Esophagus muscularis mucosa (tissue), 4 donors: ENCODE results near the gene GANC. TPM values are rescaled to one million over a fixed set of nuclear protein-coding genes. Genes with fewer than 3 reads are reported as not detected.

Source experiments
- DNase-seq: peaks from one replicate; pipeline ENCODE4 v3.0.0-alpha.2; 2017; ENCODE audit errors: extremely low spot score
- H3K27ac ChIP-seq, 4 donors: fragments of 200-600 bp; sonication (generic); replicated peaks in 1 of 4; 1 replicate in 3 of 4; 2 replicates in 1 of 4; pipeline ENCODE4 v1.5.1; 2016 to 2019; ENCODE audit warnings: mild to moderate bottlenecking in 1 of 4
- H3K27me3 ChIP-seq, 4 donors: fragments of 200-600 bp; sonication (generic); one replicate each; pipeline versions ENCODE4 v1.5.1 to v1.6.0; 2016 to 2019
- H3K36me3 ChIP-seq, 4 donors: fragments of 200-600 bp; sonication (generic); one replicate each; pipeline ENCODE4 v1.5.1; 2016 to 2019
- H3K4me1 ChIP-seq, 4 donors: fragments of 200-600 bp; sonication (generic); one replicate each; pipeline ENCODE4 v1.5.1; 2016 to 2019
- H3K4me3 ChIP-seq, 4 donors: fragments of 200-600 bp; sonication (generic); 1 replicate in 2 of 4; 2 replicates in 2 of 4; pipeline ENCODE4 v1.5.1; 2016 to 2019; ENCODE audit warnings: mild to moderate bottlenecking in 4 of 4, moderate library complexity in 1 of 4
- H3K9me3 ChIP-seq, 4 donors: fragments of 200-600 bp; sonication (generic); 1 replicate in 3 of 4; 2 replicates in 1 of 4; pipeline ENCODE4 v1.5.1; 2016 to 2019
- EP300 ChIP-seq: sonication (generic); formaldehyde crosslinking; IDR thresholded peaks from one replicate; pipeline ENCODE4 v1.6.1; 2017; ENCODE audit warnings: antibody characterized with exemption
- POLR2A ChIP-seq: fragments of 450-650 bp; IDR thresholded peaks from one replicate; pipeline ENCODE4 v1.6.1; 2017; ENCODE audit warnings: antibody characterized with exemption, moderate library complexity, mild to moderate bottlenecking, low read depth
- POLR2AphosphoS5 ChIP-seq, 2 donors: sonication (generic); formaldehyde crosslinking; IDR thresholded peaks; one replicate each; pipeline ENCODE4 v1.6.1; 2017; ENCODE audit warnings: antibody characterized with exemption in 2 of 2
- WGBS: methylation state at CpG from one replicate; pipeline ENCODE4 v1.1.5; 2018; 5-methylcytosine and 5-hydroxymethylcytosine counted together
- intact Hi-C: fragments of 100-400 bp; cut with DNase I; formaldehyde crosslinking; loops from one replicate; pipeline ENCODE4 v1.15.1; 2023
- total RNA-seq, 4 donors: library from RNA; depleted of rRNA; stranded (reverse); fragments of >200 nt; gene quantifications; one replicate each; pipeline versions ENCODE4 v1.1.0 to v1.2.1, GENCODE V29; 2016
- TF ChIP-seq, protein P1 (sequence below), 3 experiments: fragments of 200-600 bp in 2 of 3; fragments of 450-650 bp in 1 of 3; sonication (generic) in 2 of 3; IDR thresholded peaks; one replicate each; pipeline ENCODE4 v1.5.1; 2017 to 2019; ENCODE audit warnings: antibody characterized with exemption in 3 of 3, mild to moderate bottlenecking in 2 of 3, moderate library complexity in 1 of 3

GANC gene
- total RNA-seq, 4 donors from 2014 or later = 12.2 to 22.7 (median 17.7) TPM

GRCh38 chr15:42273900-42274701, 1.1 kb downstream of the GANC start:
- Histone ChIP-seq H3K4me3 (peak overlapping the region; percentile 69 to 83 (median 72)), H3K27ac (peak overlapping the region; percentile 95 to 98 (median 96)), H3K27me3 (no peaks in the 10 kb centered on the region), H3K36me3 (peaks cover 0 to 15% (median 9%) of the 10 kb centered on the region in 4 donors), H3K4me1 (peaks cover 37 to 58% (median 51%) of the 10 kb centered on the region in 4 donors), H3K9me3 (no peaks in the 10 kb centered on the region)
- 11% methylated on average over 20 of the region's 27 CpGs for WGBS
- TF ChIP-seq EP300 = no peak
- TF ChIP-seq POLR2A = no peak
- no peak for TF ChIP-seq POLR2AphosphoS5 (IDR thresholded peaks at IDR 0.05)
- TF ChIP-seq, protein P1, sequence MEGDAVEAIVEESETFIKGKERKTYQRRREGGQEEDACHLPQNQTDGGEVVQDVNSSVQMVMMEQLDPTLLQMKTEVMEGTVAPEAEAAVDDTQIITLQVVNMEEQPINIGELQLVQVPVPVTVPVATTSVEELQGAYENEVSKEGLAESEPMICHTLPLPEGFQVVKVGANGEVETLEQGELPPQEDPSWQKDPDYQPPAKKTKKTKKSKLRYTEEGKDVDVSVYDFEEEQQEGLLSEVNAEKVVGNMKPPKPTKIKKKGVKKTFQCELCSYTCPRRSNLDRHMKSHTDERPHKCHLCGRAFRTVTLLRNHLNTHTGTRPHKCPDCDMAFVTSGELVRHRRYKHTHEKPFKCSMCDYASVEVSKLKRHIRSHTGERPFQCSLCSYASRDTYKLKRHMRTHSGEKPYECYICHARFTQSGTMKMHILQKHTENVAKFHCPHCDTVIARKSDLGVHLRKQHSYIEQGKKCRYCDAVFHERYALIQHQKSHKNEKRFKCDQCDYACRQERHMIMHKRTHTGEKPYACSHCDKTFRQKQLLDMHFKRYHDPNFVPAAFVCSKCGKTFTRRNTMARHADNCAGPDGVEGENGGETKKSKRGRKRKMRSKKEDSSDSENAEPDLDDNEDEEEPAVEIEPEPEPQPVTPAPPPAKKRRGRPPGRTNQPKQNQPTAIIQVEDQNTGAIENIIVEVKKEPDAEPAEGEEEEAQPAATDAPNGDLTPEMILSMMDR (IDR thresholded peaks at IDR 0.05) = no peak
- DNase-seq = peak; percentile 94
- intact Hi-C loops = loop anchor here (10.0 kb wide), 1 partner anchor 201 kb away; no protein-coding TSS in a partner anchor

DNA sequence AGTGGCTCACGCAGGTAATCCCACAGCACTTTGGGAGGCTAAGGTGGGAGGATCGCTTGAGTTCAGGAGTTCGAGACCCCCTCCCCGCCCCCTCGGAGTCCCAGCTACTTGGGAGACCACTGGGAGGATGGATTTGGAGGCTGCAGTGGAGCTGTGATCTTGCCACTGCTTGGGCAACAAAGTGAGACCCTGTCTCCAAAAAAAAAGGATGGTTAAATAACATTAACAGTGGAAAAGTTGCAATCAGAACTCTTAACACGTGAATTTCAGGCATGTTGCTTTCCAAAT, 1.6 kb downstream of the GANC start:
- no peaks in the 10 kb centered on the region for H3K27me3 ChIP-seq
- no peaks in the 10 kb centered on the region for H3K9me3 ChIP-seq
- peak overlapping the region; percentile 95 to 98 (median 96) for H3K27ac ChIP-seq
- H3K36me3 ChIP-seq = peaks cover 0 to 20% (median 14%) of the 10 kb centered on the region in 4 donors
- WGBS = 56% methylated on average over 6 of the region's 6 CpGs
- peaks cover 35 to 54% (median 48%) of the 10 kb centered on the region in 4 donors for H3K4me1 ChIP-seq
- no peak for DNase-seq
- TF ChIP-seq POLR2A (no peak), EP300 (no peak), POLR2AphosphoS5 (IDR thresholded peaks at IDR 0.05) (no peak)
- TF ChIP-seq, protein P1 (IDR thresholded peaks at IDR 0.05) = no peak
- intact Hi-C loops = loop anchor here (10.0 kb wide), 1 partner anchor 200 kb away; no protein-coding TSS in a partner anchor
- peak overlapping the region; percentile 69 to 83 (median 72) for H3K4me3 ChIP-seq

DNA sequence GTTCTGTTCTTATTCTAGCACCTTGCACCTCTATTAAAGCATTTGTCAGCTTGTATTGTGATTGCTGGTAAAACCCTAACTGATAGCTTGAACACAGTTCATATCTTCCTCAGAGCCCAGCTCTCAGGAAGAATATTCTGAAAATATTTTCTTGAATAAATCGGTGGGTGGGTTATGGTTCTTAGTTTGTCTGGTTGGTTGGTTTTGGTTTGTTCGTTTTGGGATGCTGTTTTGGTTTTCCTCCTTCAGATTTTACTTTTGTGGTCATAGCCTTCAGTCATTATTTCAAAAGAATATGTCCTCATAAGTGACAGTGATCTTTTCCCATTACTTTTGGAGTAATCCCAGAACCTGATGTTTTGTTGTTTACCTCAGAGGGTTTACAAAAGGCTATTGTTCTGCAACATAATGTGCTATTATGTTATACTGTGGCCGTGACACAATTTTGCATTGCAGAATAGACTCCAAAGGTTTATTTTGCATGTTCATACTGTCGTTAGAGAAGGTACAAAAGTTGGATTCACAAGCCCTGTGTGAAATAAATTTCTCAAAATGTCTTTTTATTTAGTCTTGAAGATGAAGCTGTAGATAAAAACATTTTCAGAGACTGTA, 2.9 kb downstream of the GANC start:
- 48% methylated on average over 4 of the region's 4 CpGs for WGBS
- TF ChIP-seq POLR2AphosphoS5 (IDR thresholded peaks at IDR 0.05) (no peak), EP300 (no peak), POLR2A (no peak)
- TF ChIP-seq, protein P1 (IDR thresholded peaks at IDR 0.05) = no peak
- H3K27me3 ChIP-seq = no peaks in the 10 kb centered on the region
- peak overlapping the region; percentile 95 to 98 (median 96) for H3K27ac ChIP-seq
- no peaks in the 10 kb centered on the region for H3K9me3 ChIP-seq
- H3K4me1 ChIP-seq = peaks cover 33 to 43% (median 39%) of the 10 kb centered on the region in 4 donors
- H3K4me3 ChIP-seq = peak overlapping the region in 2 of 4 donors; percentile 69 to 72
- H3K36me3 ChIP-seq = peaks cover 4 to 32% (median 26%) of the 10 kb centered on the region in 4 donors
- no peak for DNase-seq
- intact Hi-C loops = loop anchor here (10.0 kb wide), 1 partner anchor 199 kb away; no protein-coding TSS in a partner anchor

DNA sequence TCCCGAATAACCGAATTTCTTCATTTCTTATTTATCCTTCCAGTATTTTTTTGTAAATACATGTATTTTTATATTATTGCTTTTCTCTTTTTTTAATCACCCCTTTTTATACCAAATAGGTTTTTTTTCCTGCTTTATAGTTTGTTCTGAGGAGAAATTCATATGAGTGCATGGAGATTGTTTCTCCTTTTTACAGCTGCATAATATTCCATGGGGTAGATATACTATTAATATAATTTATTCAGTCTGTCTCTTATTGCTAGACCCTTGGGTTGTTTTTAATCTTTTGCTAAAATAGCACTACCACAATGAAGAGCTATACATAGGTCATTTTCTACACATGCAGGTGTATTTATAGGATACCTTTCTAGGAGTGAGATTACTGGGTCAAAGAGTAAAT, 3.8 kb downstream of the GANC start:
- H3K4me3 ChIP-seq = no peak overlapping the region
- peaks cover 10 to 41% (median 35%) of the 10 kb centered on the region in 4 donors for H3K36me3 ChIP-seq
- no peak for DNase-seq
- no peaks in the 10 kb centered on the region for H3K9me3 ChIP-seq
- H3K27ac ChIP-seq = no peak overlapping the region
- no peaks in the 10 kb centered on the region for H3K27me3 ChIP-seq
- peaks cover 25 to 34% (median 31%) of the 10 kb centered on the region in 4 donors for H3K4me1 ChIP-seq
- no peak for TF ChIP-seq POLR2A
- TF ChIP-seq, protein P1 (IDR thresholded peaks at IDR 0.05) = no peak
- TF ChIP-seq POLR2AphosphoS5 (IDR thresholded peaks at IDR 0.05) = no peak
- no peak for TF ChIP-seq EP300
- 98% methylated on average over 2 of the region's 2 CpGs for WGBS
- intact Hi-C loops = loop anchor here (10.0 kb wide), 1 partner anchor 198 kb away; no protein-coding TSS in a partner anchor
